Mesothelial cell of epicardium (in vitro differentiated cells): ENCODE results near the gene ASB13. TPM values are rescaled to one million over a fixed set of nuclear protein-coding genes. Genes with fewer than 3 reads are reported as not detected.

ENCODE experiments used
- DNase-seq, 2 experiments: peaks; one replicate each; pipeline ENCODE4 v3.0.0; 2021; ENCODE audit warnings: low spot score in 2 of 2; ENCODE audit not compliant: unreplicated experiment in 2 of 2
- H3K27ac Mint-ChIP-seq: 2 replicates; pipeline ENCODE4 v1.8.0; 2021; ENCODE audit warnings: mixed read lengths
- H3K27me3 Mint-ChIP-seq: 2 replicates; pipeline ENCODE4 v1.8.0; 2021; ENCODE audit warnings: low read depth, mixed read lengths
- H3K36me3 Mint-ChIP-seq: 2 replicates; pipeline ENCODE4 v1.8.0; 2021; ENCODE audit warnings: mixed read lengths
- H3K4me1 Mint-ChIP-seq: 2 replicates; pipeline ENCODE4 v1.8.0; 2021; ENCODE audit warnings: mixed read lengths
- H3K4me3 Mint-ChIP-seq: 2 replicates; pipeline ENCODE4 v1.8.0; 2021; ENCODE audit warnings: mild to moderate bottlenecking, moderate library complexity, mixed read lengths
- H3K9me3 Mint-ChIP-seq: 2 replicates; pipeline ENCODE4 v1.8.0; 2021; ENCODE audit warnings: mixed read lengths
- total RNA-seq: library from RNA; stranded (reverse); gene quantifications from 3 replicates; pipeline ENCODE4 v1.2.1, GENCODE V29; 2021
- TF ChIP-seq, protein P1 (sequence below): fragments of 200-600 bp; sonication (generic); IDR thresholded peaks from one replicate; pipeline ENCODE4 v1.5.0; 2021; ENCODE audit warnings: antibody characterized with exemption; ENCODE audit not compliant: unreplicated experiment

The ASB13 gene
- total RNA-seq, 1 donor from 2014 or later: 26.3 TPM

DNA sequence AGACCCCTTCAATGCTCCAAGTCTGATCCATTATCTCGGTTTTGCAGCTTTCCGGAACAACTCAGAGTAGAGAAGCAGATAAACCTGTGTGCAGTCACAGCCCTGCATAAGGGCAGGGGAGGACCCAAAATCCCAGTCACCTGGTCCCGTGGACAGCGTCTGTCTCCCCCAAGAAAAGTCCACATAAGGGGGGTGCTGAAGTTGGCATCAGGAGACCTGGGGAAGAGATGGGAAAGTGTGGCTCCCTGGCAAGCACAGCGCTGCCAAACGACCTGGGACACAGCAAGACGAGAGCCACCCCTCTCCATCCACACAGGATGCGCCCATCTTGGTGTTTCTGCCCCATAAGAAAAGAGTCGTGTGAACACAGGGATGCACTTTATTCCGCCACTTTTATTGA lies 27.9 kb downstream of the ASB13 start:
- TF ChIP-seq, protein P1, sequence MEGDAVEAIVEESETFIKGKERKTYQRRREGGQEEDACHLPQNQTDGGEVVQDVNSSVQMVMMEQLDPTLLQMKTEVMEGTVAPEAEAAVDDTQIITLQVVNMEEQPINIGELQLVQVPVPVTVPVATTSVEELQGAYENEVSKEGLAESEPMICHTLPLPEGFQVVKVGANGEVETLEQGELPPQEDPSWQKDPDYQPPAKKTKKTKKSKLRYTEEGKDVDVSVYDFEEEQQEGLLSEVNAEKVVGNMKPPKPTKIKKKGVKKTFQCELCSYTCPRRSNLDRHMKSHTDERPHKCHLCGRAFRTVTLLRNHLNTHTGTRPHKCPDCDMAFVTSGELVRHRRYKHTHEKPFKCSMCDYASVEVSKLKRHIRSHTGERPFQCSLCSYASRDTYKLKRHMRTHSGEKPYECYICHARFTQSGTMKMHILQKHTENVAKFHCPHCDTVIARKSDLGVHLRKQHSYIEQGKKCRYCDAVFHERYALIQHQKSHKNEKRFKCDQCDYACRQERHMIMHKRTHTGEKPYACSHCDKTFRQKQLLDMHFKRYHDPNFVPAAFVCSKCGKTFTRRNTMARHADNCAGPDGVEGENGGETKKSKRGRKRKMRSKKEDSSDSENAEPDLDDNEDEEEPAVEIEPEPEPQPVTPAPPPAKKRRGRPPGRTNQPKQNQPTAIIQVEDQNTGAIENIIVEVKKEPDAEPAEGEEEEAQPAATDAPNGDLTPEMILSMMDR: no peak
- DNase-seq: no peak
- no peaks in the 10 kb centered on the region for H3K9me3 Mint-ChIP-seq
- no peaks in the 10 kb centered on the region for H3K27me3 Mint-ChIP-seq
- H3K4me3 Mint-ChIP-seq: no peak overlapping the region
- H3K36me3 Mint-ChIP-seq: peaks cover 26% of the 10 kb centered on the region
- no peak overlapping the region for H3K27ac Mint-ChIP-seq
- H3K4me1 Mint-ChIP-seq: peaks cover 23% of the 10 kb centered on the region

DNA sequence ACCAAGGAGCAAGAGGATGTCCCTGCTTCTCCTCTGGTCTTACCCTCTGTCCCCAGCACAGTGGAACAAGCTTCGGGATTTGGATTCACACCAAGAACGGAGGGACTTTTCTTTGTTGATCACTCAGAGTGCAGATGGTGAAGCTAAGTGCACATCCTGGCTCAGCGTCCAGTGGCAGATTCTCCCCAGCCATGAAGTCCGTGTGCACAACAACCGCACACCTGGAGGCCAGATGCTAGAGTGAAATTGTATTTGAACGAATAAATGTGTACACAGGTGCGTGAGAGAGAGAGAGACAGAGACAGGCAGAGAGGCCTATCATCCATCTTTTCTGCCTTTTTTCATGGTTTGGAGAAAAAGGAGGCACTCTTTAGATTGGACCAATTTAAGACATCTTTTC lies 31.5 kb downstream of the ASB13 start:
- TF ChIP-seq, protein P1: no peak
- peaks cover 11% of the 10 kb centered on the region for H3K36me3 Mint-ChIP-seq
- no peak overlapping the region for H3K4me3 Mint-ChIP-seq
- H3K9me3 Mint-ChIP-seq: no peaks in the 10 kb centered on the region
- DNase-seq: no peak
- H3K27me3 Mint-ChIP-seq: no peaks in the 10 kb centered on the region
- H3K27ac Mint-ChIP-seq: peak overlapping the region; percentile 94
- peaks cover 44% of the 10 kb centered on the region for H3K4me1 Mint-ChIP-seq

DNA sequence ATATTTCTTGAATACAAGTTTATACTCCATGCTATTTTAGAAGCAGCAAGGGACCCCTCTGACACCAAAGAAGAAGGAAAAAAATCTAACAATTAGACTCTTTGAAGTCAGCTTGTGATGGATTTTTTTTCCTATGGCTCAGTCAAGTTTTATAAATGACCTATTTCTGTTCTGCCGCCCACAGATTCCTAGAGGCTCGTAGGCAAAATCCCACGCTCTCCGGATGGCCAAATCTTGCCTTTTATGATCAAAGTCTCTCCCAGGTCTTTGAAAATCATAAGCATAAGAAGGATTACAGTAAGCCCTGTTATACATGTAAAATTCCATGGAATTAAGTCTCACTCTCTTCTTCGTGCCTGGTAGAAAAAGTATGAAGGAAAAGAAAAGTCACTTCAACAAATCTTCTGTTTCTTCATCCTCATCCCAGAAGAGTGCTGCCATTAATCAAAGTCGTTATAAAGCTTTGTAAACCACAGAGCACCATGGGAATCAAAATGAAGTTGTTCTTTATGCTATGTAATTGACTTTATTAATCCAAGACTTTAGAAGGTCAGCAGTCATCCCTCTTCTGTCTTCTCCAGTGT lies 33.1 kb downstream of the ASB13 start:
- H3K4me3 Mint-ChIP-seq: peak overlapping the region; percentile 5
- H3K27me3 Mint-ChIP-seq: no peaks in the 10 kb centered on the region
- peaks cover 56% of the 10 kb centered on the region for H3K4me1 Mint-ChIP-seq
- no peaks in the 10 kb centered on the region for H3K9me3 Mint-ChIP-seq
- H3K27ac Mint-ChIP-seq: peak overlapping the region; percentile 94
- peaks cover 2% of the 10 kb centered on the region for H3K36me3 Mint-ChIP-seq
- TF ChIP-seq, protein P1: no peak
- DNase-seq: no peak

DNA sequence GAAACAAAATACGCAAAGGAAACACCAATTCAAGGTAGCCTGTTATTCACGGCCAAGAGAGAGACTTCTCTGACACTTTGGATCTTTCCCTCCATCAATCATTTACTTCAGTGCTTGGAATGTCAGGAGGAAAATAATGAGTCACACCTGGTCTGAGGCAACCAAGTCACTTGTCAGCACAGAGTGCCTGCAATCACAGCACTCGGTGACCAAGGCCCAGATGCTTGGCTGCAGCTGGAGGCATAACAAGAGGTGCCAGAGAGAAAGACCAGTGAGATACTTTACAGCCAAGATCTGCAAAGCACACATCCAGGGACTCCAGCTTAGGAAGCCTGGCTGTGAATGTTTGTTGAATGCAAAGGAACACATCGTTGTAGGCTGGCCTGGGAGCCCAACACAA lies 33.9 kb downstream of the ASB13 start:
- DNase-seq: no peak
- peak overlapping the region; percentile 94 for H3K27ac Mint-ChIP-seq

DNA sequence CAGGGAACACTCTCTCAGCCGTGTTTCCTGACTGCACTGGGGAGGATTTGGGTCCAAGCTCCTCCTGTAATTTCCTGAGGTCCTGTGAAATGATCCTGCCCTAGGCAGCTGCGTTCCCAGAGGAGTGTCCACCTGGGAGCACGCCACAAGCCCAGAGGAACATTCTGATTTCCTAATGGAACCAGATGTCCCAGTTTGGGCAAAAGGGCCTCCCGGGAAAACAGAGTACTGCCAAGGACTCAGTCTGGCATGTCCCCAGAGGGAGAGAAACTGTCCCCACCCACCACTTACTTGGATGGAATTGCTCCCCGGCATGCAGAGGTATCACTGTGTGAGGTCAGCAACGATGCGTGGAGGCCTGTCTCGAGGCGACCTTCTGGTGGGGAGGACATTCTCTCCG lies 34.5 kb downstream of the ASB13 start:
- Mint-ChIP-seq H3K36me3 (no peaks in the 10 kb centered on the region), H3K27me3 (no peaks in the 10 kb centered on the region), H3K4me3 (no peak overlapping the region), H3K9me3 (no peaks in the 10 kb centered on the region), H3K27ac (peak overlapping the region; percentile 94), H3K4me1 (peaks cover 60% of the 10 kb centered on the region)
- no peak for DNase-seq
- TF ChIP-seq, protein P1: no peak

More for the DNA sequence above, 33.9 kb downstream of the ASB13 start:
- H3K36me3 Mint-ChIP-seq: peaks cover under 1% of the 10 kb centered on the region
- H3K4me1 Mint-ChIP-seq: peaks cover 60% of the 10 kb centered on the region
- H3K4me3 Mint-ChIP-seq: no peak overlapping the region
- TF ChIP-seq, protein P1: no peak
- H3K9me3 Mint-ChIP-seq: no peaks in the 10 kb centered on the region
- H3K27me3 Mint-ChIP-seq: no peaks in the 10 kb centered on the region

DNA sequence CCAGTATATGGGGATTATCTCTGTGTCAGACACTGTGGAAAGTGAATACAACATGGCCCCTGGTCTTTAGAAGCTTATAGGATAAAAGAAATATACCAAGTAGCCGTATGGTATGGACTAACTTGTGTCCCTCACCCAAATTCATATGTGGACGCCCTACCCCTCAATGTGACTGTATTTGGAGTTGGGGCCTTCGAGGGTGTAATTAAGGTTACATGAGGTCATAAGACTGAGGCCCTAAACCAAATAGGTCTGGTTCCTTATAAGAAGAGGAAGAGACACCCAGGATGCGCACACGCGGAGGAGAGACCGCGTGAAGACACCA lies 36.3 kb downstream of the ASB13 start:
- H3K36me3 Mint-ChIP-seq: no peaks in the 10 kb centered on the region
- H3K27me3 Mint-ChIP-seq: no peaks in the 10 kb centered on the region
- H3K27ac Mint-ChIP-seq: no peak overlapping the region
- DNase-seq: no peak
- H3K9me3 Mint-ChIP-seq: no peaks in the 10 kb centered on the region
- no peak overlapping the region for H3K4me3 Mint-ChIP-seq
- TF ChIP-seq, protein P1: peak; percentile 43
- peaks cover 60% of the 10 kb centered on the region for H3K4me1 Mint-ChIP-seq
